Hepatocyte (in vitro differentiated cells): ENCODE measurements around the gene VSIR.

Experiments used
- EZH2phosphoT487 ChIP-seq: fragments of 200-600 bp; sonication (generic); IDR thresholded peaks from one replicate; pipeline ENCODE4 v1.6.1; 2018; ENCODE audit warnings: antibody characterized with exemption, mild to moderate bottlenecking, low read depth, moderate library complexity; ENCODE audit not compliant: unreplicated experiment, severe bottlenecking
- TF ChIP-seq, protein P1 (sequence below): fragments of 200-600 bp; sonication (generic); IDR thresholded peaks from 2 replicates; pipeline ENCODE4 v1.5.1; 2016; ENCODE audit warnings: antibody characterized with exemption, mild to moderate bottlenecking; ENCODE audit not compliant: poor library complexity

DNA sequence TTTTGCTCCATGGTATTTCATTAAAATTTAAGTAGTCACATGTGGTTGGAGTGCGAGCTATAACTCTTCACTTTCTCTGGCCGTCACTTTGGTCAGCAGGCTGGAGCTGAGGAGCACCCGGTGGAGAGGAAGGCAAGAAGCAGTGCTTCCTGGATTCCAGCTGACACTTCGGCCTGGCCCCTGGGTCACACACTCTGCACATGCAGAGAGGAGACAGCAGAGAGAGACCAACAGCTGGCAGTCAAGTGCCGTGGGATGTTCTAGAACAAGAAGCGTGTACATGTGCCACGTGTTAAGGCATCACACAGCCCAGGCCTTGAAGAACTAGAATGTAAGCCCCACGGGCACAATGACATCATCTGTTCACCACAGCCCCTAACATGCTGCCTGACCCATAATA is 47.6 kb upstream of the VSIR start:
- TF ChIP-seq, protein P1, sequence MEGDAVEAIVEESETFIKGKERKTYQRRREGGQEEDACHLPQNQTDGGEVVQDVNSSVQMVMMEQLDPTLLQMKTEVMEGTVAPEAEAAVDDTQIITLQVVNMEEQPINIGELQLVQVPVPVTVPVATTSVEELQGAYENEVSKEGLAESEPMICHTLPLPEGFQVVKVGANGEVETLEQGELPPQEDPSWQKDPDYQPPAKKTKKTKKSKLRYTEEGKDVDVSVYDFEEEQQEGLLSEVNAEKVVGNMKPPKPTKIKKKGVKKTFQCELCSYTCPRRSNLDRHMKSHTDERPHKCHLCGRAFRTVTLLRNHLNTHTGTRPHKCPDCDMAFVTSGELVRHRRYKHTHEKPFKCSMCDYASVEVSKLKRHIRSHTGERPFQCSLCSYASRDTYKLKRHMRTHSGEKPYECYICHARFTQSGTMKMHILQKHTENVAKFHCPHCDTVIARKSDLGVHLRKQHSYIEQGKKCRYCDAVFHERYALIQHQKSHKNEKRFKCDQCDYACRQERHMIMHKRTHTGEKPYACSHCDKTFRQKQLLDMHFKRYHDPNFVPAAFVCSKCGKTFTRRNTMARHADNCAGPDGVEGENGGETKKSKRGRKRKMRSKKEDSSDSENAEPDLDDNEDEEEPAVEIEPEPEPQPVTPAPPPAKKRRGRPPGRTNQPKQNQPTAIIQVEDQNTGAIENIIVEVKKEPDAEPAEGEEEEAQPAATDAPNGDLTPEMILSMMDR = no peak
- no peak for TF ChIP-seq EZH2phosphoT487
